DOHH2 (cell line): ENCODE measurements around the gene SEZ6.

Source experiments
- CTCF ChIP-seq: fragments of 200-600 bp; sonication (generic); IDR thresholded peaks from one replicate; pipeline ENCODE4 v1.5.1; 2014; ENCODE audit warnings: antibody characterized with exemption, mild to moderate bottlenecking, low read depth, low read length; ENCODE audit not compliant: poor library complexity, severe bottlenecking
- EZH2phosphoT487 ChIP-seq: fragments of 200-600 bp; sonication (generic); IDR thresholded peaks from 2 replicates; pipeline ENCODE4 v1.6.1; 2017; ENCODE audit warnings: borderline replicate concordance, mild to moderate bottlenecking, antibody characterized with exemption, low read length, moderate library complexity, mixed read lengths

DNA sequence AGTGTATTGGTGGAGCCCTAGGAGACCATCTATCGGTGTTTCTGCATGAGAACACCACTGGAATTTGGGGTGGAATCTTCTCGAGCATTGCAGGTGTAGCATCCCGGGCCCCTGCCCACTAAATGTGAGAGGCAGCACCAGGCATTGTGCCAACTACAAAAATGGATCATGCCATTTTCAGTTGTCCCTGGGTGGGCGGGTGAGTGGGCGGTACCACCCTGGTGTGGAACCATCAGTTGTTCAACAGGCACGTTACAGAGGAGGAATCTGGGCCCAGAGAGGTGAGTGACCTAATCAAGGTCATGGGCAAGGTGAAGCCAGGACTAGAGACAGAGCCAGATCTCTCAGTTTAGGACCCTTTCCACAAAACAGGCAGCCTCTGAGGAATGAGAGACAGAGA is 45.9 kb upstream of the SEZ6 start:
- TF ChIP-seq CTCF (no peak), EZH2phosphoT487 (no peak)
